Naive thymus-derived CD4-positive, alpha-beta T cell (primary cell): Measurements from ENCODE around the gene MPZL2. TPM values are rescaled to one million over a fixed set of nuclear protein-coding genes. Genes with fewer than 3 reads are reported as not detected.
A peak's percentile ranks its signal among the peaks of the same experiment; 100 is the strongest.

Experiments
- ATAC-seq: fragments of 150-1000 bp; cut with Tn5 transposase; 2 replicates; pipeline ENCODE4 v1.10.0; 2021; ENCODE audit warnings: mild to moderate bottlenecking, moderate library complexity
- CTCF ChIA-PET: fragments of 350-600 bp; sonication (Branson Sonifier 250); formaldehyde crosslinking; loops from one replicate; lab custom pipeline; 2021; ENCODE audit warnings: antibody characterized with exemption; lab: Charles Lee
- POLR2A ChIA-PET: fragments of 350-600 bp; sonication (Branson Sonifier 250); formaldehyde crosslinking; loops from one replicate; lab custom pipeline; 2021; ENCODE audit warnings: antibody characterized with exemption, inconsistent platforms; lab: Charles Lee
- DNase-seq, 9 donors: peaks; one replicate each; pipeline versions ENCODE4 v3.0.0 to v3.0.0-alpha.2; 2020 to 2022; ENCODE audit warnings: mixed read lengths in 1 of 9
- H3K27ac ChIP-seq: one replicate; pipeline ENCODE4 v1.7.0; 2013; ENCODE audit warnings: mild to moderate bottlenecking, low read depth, low read length, moderate library complexity
- H3K27me3 ChIP-seq, 2 donors: one replicate each; pipeline ENCODE4 v1.7.0; 2013; ENCODE audit warnings: low read length in 2 of 2, mild to moderate bottlenecking in 2 of 2, moderate library complexity in 2 of 2; ENCODE audit not compliant: control insufficient read depth in 2 of 2, insufficient read depth in 2 of 2
- H3K36me3 ChIP-seq, 3 experiments: 1 replicate in 2 of 3; 2 replicates in 1 of 3; pipeline ENCODE4 v1.7.0; 2013; ENCODE audit warnings: low read length in 3 of 3, mild to moderate bottlenecking in 3 of 3, moderate library complexity in 1 of 3; ENCODE audit not compliant: insufficient read depth in 3 of 3, control insufficient read depth in 2 of 3
- H3K4me1 ChIP-seq, 2 donors: one replicate each; pipeline ENCODE4 v1.7.0; 2013; ENCODE audit warnings: low read length in 2 of 2, mild to moderate bottlenecking in 2 of 2, moderate library complexity in 1 of 2; ENCODE audit not compliant: control insufficient read depth in 2 of 2, insufficient read depth in 2 of 2
- H3K4me3 ChIP-seq: 2 replicates; pipeline ENCODE4 v1.7.0; 2013; ENCODE audit warnings: mild to moderate bottlenecking, low read length
- H3K9me3 ChIP-seq, 3 experiments: 1 replicate in 2 of 3; 2 replicates in 1 of 3; pipeline ENCODE4 v1.7.0; 2013; ENCODE audit warnings: low read length in 3 of 3; ENCODE audit not compliant: control insufficient read depth in 2 of 3
- H3K27ac Mint-ChIP-seq, 9 donors: one replicate each; pipeline ENCODE4 v1.8.0; 2020 to 2022; ENCODE audit warnings: mixed read lengths in 9 of 9, mild to moderate bottlenecking in 8 of 9, moderate library complexity in 5 of 9, inconsistent platforms in 2 of 9
- H3K27me3 Mint-ChIP-seq, 5 donors: one replicate each; pipeline ENCODE4 v1.8.0; 2021 to 2022; ENCODE audit warnings: mixed read lengths in 5 of 5, mild to moderate bottlenecking in 1 of 5
- H3K36me3 Mint-ChIP-seq, 5 donors: one replicate each; pipeline ENCODE4 v1.8.0; 2020 to 2022; ENCODE audit warnings: mixed read lengths in 5 of 5, mild to moderate bottlenecking in 3 of 5, inconsistent platforms in 1 of 5
- H3K4me1 Mint-ChIP-seq, 7 donors: one replicate each; pipeline ENCODE4 v1.8.0; 2020 to 2022; ENCODE audit warnings: mixed read lengths in 7 of 7, mild to moderate bottlenecking in 3 of 7, inconsistent platforms in 1 of 7
- H3K4me3 Mint-ChIP-seq, 10 donors: one replicate each; pipeline ENCODE4 v1.8.0; 2020 to 2022; ENCODE audit warnings: mild to moderate bottlenecking in 10 of 10, mixed read lengths in 10 of 10, moderate library complexity in 6 of 10, inconsistent platforms in 2 of 10
- H3K9me3 Mint-ChIP-seq, 11 donors: one replicate each; pipeline ENCODE4 v1.8.0; 2020 to 2022; ENCODE audit warnings: mixed read lengths in 11 of 11, mild to moderate bottlenecking in 4 of 11, inconsistent platforms in 1 of 11, moderate library complexity in 1 of 11
- intact Hi-C, 2 donors: fragments of 100-400 bp; cut with micrococcal nuclease; formaldehyde crosslinking; loops; one replicate each; pipeline ENCODE4 v1.15.1; 2023
- polyA plus RNA-seq, 2 donors: library from polyadenylated mRNA; unstranded; fragments of 300-500 nt; fragmentation: Illumina TruSeq; gene quantifications; one replicate each; pipeline ENCODE4 v1.2.3, GENCODE V29; 2021
- total RNA-seq, 6 experiments: library from RNA in 5 of 6; stranded (reverse) in 5 of 6; gene quantifications; 1 replicate in 5 of 6; 2 replicates in 1 of 6; pipeline ENCODE4 v1.2.3 and lab custom pipeline; 2021 to 2026

The MPZL2 gene
- total and polyA plus RNA-seq, 7 experiments from 2014 or later, result 0.69 to 5.9 (median 1.5) TPM

DNA sequence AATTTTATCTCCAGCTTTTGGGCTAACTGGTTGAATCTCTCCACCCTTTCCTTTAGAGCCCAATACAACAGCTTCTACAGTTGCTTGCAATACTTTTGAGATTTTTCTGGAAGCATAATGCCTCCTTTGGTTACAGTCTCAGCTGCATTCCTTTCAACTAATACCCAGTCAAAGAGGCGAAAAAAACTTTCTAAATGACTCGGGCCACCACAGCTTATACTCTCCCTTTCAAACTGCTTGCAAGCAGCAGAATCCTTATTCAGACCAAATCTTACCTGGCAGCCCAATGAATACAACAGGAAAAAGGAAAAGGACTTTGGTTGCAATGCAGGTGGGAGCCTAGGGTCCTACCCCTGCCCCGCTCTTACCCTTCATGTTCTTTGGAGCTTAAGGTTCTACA is 55.1 kb downstream of the MPZL2 start:
- H3K36me3 Mint-ChIP-seq, result peaks cover 26 to 70% (median 60%) of the 10 kb centered on the region in 5 donors
- DNase-seq (no peak), ATAC-seq (no peak)
- POLR2A ChIA-PET, result interaction anchor here (0.6 to 1.3 kb wide), 4 partner anchors 10 to 100 kb away, joined by 3 to 7 read pairs (median 4); no protein-coding TSS in a partner anchor
- CTCF ChIA-PET, result interaction anchor here (0.6 to 2.9 kb wide), 5 partner anchors 9 to 82 kb away, joined by 4 to 16 read pairs (median 5); partner anchors contain the start of gene JAML
- Histone ChIP-seq H3K27ac (no peak overlapping the region), H3K4me3 (no peak overlapping the region), H3K9me3 (no peaks in the 10 kb centered on the region), H3K4me1 (peaks cover 20 to 40% of the 10 kb centered on the region in 2 donors), H3K36me3 (peaks cover 6 to 39% (median 15%) of the 10 kb centered on the region in 3 experiments), H3K27me3 (no peaks in the 10 kb centered on the region)
- H3K9me3 Mint-ChIP-seq, result peaks cover 0 to 5% (median 0%) of the 10 kb centered on the region in 11 donors
- H3K27me3 Mint-ChIP-seq, result no peaks in the 10 kb centered on the region
- H3K27ac Mint-ChIP-seq, result peak overlapping the region in 5 of 9 donors; percentile 19 to 74 (median 40)
- peaks cover 30 to 73% (median 38%) of the 10 kb centered on the region in 7 donors for H3K4me1 Mint-ChIP-seq
- no peak overlapping the region for H3K4me3 Mint-ChIP-seq
- intact Hi-C loops, result no loop called here

DNA sequence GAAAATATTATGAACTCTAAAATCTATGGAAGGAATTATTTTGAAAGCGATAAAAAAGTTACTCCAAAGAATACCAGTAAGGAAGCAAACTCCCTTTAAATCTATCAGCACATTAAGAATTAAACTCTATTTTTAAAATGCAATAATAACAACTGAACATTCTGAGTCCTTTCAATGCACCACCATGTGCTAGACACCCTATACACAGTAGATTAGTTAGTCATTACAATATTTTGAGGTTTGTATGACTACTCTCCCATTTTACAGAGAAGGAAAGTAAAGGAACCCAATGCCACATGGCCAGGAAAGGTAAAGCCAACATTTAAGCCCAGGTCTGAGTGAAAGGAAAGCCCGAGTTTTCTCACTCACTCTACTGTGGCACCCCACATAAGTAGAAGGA is 57.0 kb downstream of the MPZL2 start:
- Mint-ChIP-seq H3K36me3 (peaks cover 21 to 58% (median 41%) of the 10 kb centered on the region in 5 donors), H3K27ac (peak overlapping the region in 8 of 9 donors; percentile 61 to 94 (median 88)), H3K27me3 (no peaks in the 10 kb centered on the region), H3K9me3 (peaks cover 0 to 5% (median 0%) of the 10 kb centered on the region in 11 donors), H3K4me3 (peak overlapping the region in 7 of 10 donors; percentile 20 to 82 (median 54)), H3K4me1 (peaks cover 11 to 54% (median 19%) of the 10 kb centered on the region in 7 donors)
- peaks cover 6 to 40% (median 13%) of the 10 kb centered on the region in 3 experiments for H3K36me3 ChIP-seq
- no peak overlapping the region for H3K4me3 ChIP-seq
- H3K27me3 ChIP-seq, result no peaks in the 10 kb centered on the region
- intact Hi-C loops, result no loop called here
- ATAC-seq (no peak), DNase-seq (no peak)
- H3K27ac ChIP-seq, result peak overlapping the region; percentile 44
- H3K4me1 ChIP-seq, result peaks cover 35 to 39% of the 10 kb centered on the region in 2 donors
- POLR2A ChIA-PET, result interaction anchor here (0.7 to 2.0 kb wide), 5 partner anchors 8 to 575 kb away, joined by 3 to 14 read pairs (median 4); partner anchors contain the start of genes JAML and MPZL3
- H3K9me3 ChIP-seq, result no peaks in the 10 kb centered on the region
- CTCF ChIA-PET, result interaction anchor here (1.0 to 2.1 kb wide), 2 partner anchors 84 to 88 kb away, joined by 3 to 5 read pairs; no protein-coding TSS in a partner anchor

DNA sequence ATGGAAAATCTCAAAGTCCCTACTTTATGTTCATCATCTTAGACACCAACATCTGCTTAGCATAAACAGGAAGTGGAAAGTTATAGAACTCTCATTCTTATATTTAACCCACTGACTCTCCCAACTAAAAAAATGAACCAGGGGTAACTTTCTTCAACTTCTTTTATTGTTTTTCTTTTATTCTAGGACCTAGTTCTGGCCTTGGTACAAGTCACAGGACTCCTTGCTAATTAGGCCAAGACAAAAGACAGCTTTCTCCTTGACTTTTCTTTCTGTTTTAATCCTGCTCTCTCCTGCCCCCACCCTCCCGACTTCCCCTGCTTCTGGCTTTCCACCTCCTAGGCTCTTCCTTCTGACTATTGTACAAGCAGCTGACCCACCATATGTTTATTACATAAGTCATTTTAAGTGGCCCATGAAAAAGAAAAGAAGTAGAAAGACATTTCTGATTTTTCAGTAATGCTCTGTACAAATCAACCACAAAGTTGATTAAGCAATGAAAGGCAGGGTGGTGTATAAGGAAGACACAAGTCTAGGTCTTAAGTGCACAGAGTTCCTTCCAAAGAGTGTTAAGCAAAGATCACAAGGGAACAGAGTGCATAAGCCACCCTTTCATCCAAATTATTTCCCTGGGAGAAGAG is 57.6 kb downstream of the MPZL2 start:
- H3K27ac ChIP-seq, result peak overlapping the region; percentile 44
- no peaks in the 10 kb centered on the region for H3K9me3 ChIP-seq
- Mint-ChIP-seq H3K27ac (peak overlapping the region in 8 of 9 donors; percentile 61 to 94 (median 88)), H3K27me3 (no peaks in the 10 kb centered on the region), H3K9me3 (peaks cover 0 to 5% (median 0%) of the 10 kb centered on the region in 11 donors), H3K36me3 (peaks cover 16 to 52% (median 35%) of the 10 kb centered on the region in 5 donors), H3K4me1 (peaks cover 5 to 49% (median 13%) of the 10 kb centered on the region in 7 donors), H3K4me3 (peak overlapping the region; percentile 20 to 82 (median 54))
- ATAC-seq (peak; percentile 46), DNase-seq (peak in 1 of 9 donors; percentile 20)
- ChIA-PET POLR2A (interaction anchor here (0.5 to 2.0 kb wide), 5 partner anchors 9 to 576 kb away, joined by 3 to 14 read pairs (median 3); partner anchors contain the start of gene MPZL3), CTCF (no interaction called here)
- intact Hi-C loops, result loop anchor here (1.0 kb wide), 3 partner anchors 9 to 18 kb away; no protein-coding TSS in a partner anchor
- no peaks in the 10 kb centered on the region for H3K27me3 ChIP-seq
- no peak overlapping the region for H3K4me3 ChIP-seq
- peaks cover 3 to 35% (median 9%) of the 10 kb centered on the region in 3 experiments for H3K36me3 ChIP-seq
- peaks cover 38 to 45% of the 10 kb centered on the region in 2 donors for H3K4me1 ChIP-seq

DNA sequence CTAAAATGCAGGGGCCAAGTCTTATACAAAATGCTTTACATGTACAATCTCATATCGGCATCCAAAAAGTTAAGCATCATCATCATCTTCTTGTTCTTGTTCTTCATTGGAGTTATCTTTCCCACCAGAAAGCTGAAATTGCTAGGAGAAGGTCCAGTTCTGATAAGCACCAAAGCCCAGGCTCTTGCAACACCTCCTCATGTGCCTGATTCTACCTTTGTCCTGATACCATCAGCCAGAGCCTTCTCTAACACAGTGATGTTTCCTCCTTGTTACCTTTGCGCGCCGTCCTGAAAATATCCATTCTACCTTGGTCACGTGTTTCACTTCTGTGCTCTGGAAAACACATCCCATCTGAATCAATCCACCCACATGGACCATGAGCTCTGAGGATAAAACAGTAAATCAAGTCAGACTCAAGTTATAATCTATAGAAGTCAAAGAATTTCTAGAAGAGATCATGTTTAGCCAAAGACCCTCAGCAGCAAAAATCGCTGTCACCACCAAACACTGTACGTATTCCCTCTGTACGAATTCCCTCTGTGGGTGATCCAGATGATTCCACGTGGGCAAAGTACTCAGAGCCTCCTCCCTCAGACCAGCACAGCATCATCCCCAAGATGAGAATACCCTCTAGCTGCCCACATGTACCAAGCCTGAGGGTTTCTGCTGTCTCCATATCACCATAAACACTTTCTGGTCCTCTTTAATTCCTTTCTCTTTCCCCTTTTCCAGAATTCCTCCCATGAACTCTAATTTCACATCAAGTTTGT is 58.3 kb downstream of the MPZL2 start:
- intact Hi-C loops, result loop anchor here (1.0 kb wide), 3 partner anchors 10 to 19 kb away; no protein-coding TSS in a partner anchor
- Histone ChIP-seq H3K27me3 (no peaks in the 10 kb centered on the region), H3K9me3 (no peaks in the 10 kb centered on the region), H3K4me3 (no peak overlapping the region), H3K36me3 (peaks cover 0 to 28% (median 4%) of the 10 kb centered on the region in 3 experiments), H3K27ac (peak overlapping the region; percentile 44), H3K4me1 (peaks cover 43 to 52% of the 10 kb centered on the region in 2 donors)
- ATAC-seq (no peak), DNase-seq (no peak)
- Mint-ChIP-seq H3K9me3 (peaks cover 0 to 5% (median 0%) of the 10 kb centered on the region in 11 donors), H3K4me3 (peak overlapping the region in 9 of 10 donors; percentile 20 to 82 (median 54)), H3K4me1 (peaks cover 5 to 45% (median 13%) of the 10 kb centered on the region in 7 donors), H3K36me3 (peaks cover 13 to 46% (median 30%) of the 10 kb centered on the region in 5 donors), H3K27ac (peak overlapping the region in 8 of 9 donors; percentile 61 to 94 (median 88)), H3K27me3 (no peaks in the 10 kb centered on the region)
- ChIA-PET POLR2A (interaction anchor here (0.5 to 2.0 kb wide), 7 partner anchors 10 to 245 kb away, joined by 3 to 14 read pairs (median 4); partner anchors contain the start of gene MPZL3), CTCF (interaction anchor here (0.6 to 1.7 kb wide), 4 partner anchors 9 to 90 kb away, joined by 3 to 6 read pairs (median 3); no protein-coding TSS in a partner anchor)

Other genes with a start within 250 kb of the MPZL2 start
- gene TMPRSS4, start 187.2 kb downstream of the MPZL2 start, total RNA-seq, result not detected
- not detected for gene TMPRSS4, start 187.2 kb downstream of the MPZL2 start, polyA plus RNA-seq
- under 1 TPM in 3 of 5 experiments, not detected in 2; 0.11 to 0.60 (median 0.37) TPM for gene SMIM35, start 177.3 kb downstream of the MPZL2 start, total RNA-seq
- under 1 TPM in 1 of 2 donors, not detected in 1; 0.18 TPM for gene SMIM35, start 177.3 kb downstream of the MPZL2 start, polyA plus RNA-seq
- gene SCN4B, start 111.5 kb downstream of the MPZL2 start, total RNA-seq, result under 1 TPM in 1 of 5 experiments, not detected in 4; 0.19 TPM
- gene SCN4B, start 111.5 kb downstream of the MPZL2 start, polyA plus RNA-seq, result not detected
- not detected for gene SCN2B, start 87.7 kb downstream of the MPZL2 start, total RNA-seq
- gene SCN2B, start 87.7 kb downstream of the MPZL2 start, polyA plus RNA-seq, result not detected
- gene JAML, start 39.3 kb downstream of the MPZL2 start, total RNA-seq, result 100 to 1,000 TPM in 3 of 5 experiments, 10 to 100 TPM in 2; 64.3 to 120 (median 118) TPM
- 100 to 1,000 TPM in 1 of 2 donors, 10 to 100 TPM in 1; 94.1 to 195 TPM for gene JAML, start 39.3 kb downstream of the MPZL2 start, polyA plus RNA-seq
- gene MPZL3, start 11.9 kb downstream of the MPZL2 start, total RNA-seq, result 10 to 100 TPM; 13.3 to 17.4 (median 17.0) TPM
- gene MPZL3, start 11.9 kb downstream of the MPZL2 start, polyA plus RNA-seq, result 1 to 10 TPM; 3.6 to 4.6 TPM
- 100 to 1,000 TPM; 392 to 706 (median 670) TPM for gene CD3E, start 40.4 kb upstream of the MPZL2 start, total RNA-seq
- 1,000 to 10,000 TPM in 1 of 2 donors, 100 to 1,000 TPM in 1; 987 to 1,286 TPM for gene CD3E, start 40.4 kb upstream of the MPZL2 start, polyA plus RNA-seq
- 100 to 1,000 TPM; 232 to 597 (median 352) TPM for gene CD3D, start 78.4 kb upstream of the MPZL2 start, total RNA-seq
- 1,000 to 10,000 TPM in 1 of 2 donors, 100 to 1,000 TPM in 1; 947 to 1,287 TPM for gene CD3D, start 78.4 kb upstream of the MPZL2 start, polyA plus RNA-seq
- 100 to 1,000 TPM; 122 to 220 (median 192) TPM for gene CD3G, start 80.0 kb upstream of the MPZL2 start, total RNA-seq
- gene CD3G, start 80.0 kb upstream of the MPZL2 start, polyA plus RNA-seq, result 100 to 1,000 TPM; 333 to 459 TPM
- gene UBE4A, start 95.3 kb upstream of the MPZL2 start, total RNA-seq, result 10 to 100 TPM; 38.4 to 54.5 (median 46.9) TPM
- 10 to 100 TPM; 20.3 to 31.7 TPM for gene UBE4A, start 95.3 kb upstream of the MPZL2 start, polyA plus RNA-seq
- gene ATP5MG, start 137.3 kb upstream of the MPZL2 start, total RNA-seq, result 100 to 1,000 TPM; 140 to 241 (median 154) TPM
- 100 to 1,000 TPM; 525 to 842 TPM for gene ATP5MG, start 137.3 kb upstream of the MPZL2 start, polyA plus RNA-seq
- gene KMT2A, start 172.2 kb upstream of the MPZL2 start, total RNA-seq, result 100 to 1,000 TPM; 140 to 192 (median 161) TPM
- 10 to 100 TPM; 19.6 to 32.9 TPM for gene KMT2A, start 172.2 kb upstream of the MPZL2 start, polyA plus RNA-seq